Measurements from ENCODE around the gene VIP.
"Not testable (repeated sequence)": the region's sequence is repeated elsewhere in the genome, so short reads cannot be mapped to it uniquely, and the experiment has no call there.

Gene VIP

GRCh38 chr6:152750694-152751093 lies at the start of gene VIP:
Gene VIP (plus strand): TSS chr6:152750797. CDS start chr6:152752178, 1,381 bp downstream.
- DNase-seq = no peak

DNA sequence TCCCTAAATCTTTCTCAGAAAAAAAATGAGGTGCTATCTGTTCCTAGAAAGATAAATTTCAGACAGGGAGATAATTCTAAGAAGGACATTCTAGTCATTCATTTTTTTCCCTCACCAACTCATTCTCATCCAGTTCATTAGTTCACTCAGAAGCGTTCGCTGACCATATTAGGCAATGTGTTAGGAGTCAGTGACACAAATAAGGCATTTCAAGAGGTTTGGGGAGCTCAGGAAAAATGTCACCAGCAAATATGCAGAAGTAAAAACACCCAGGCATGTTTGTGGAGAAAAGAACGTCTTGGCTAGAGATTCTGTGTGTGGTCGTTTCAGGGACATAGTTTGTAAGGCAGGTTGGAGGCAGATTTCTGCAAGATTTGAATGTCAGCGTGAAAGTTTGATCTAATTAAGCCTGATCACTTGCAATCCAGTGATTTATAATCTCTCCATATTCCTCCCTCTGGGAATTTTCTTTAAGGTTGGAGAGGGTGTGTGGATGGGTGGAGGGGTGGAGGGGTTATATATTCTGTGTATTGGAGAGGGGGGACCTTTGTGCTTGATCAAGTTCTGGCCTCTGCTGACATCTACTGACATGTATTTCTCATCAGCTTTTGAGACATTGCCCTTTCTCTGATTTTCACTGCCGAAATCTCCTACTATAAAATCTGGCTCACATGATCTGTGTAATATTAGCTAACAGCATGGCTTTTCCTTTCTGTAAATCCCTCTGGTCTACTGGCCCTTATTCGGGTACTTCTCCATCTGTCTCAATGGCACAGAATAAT lies 49.3 kb upstream of the VIP start:
- no peak for DNase-seq

- no peak for DNase-seq
Measured at GRCh38 chr6:152701863-152702401, 48.7 kb upstream of the VIP start.

DNA sequence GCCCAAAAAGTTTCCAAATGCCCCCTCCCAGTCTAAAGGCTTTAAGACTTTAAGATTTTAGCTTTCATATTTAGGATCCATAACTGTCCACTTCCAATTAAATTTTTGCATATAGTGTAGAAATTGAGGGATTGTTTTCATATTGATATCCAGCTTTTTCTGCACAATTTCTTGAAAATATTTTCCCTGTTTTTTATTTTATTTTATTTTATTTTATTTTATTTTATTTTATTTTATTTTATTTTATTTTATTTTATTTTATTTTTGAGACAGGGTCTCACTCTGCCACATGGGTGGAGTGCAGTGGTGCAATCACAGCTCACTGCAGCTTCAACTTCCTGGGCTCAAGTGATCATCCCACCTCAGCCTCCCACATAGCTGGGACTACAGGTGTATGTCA lies 46.8 kb upstream of the VIP start:
- DNase-seq = not testable (repeated sequence)

- DNase-seq = no peak
Measured at GRCh38 chr6:152705327-152705726, 45.3 kb upstream of the VIP start.

DNA sequence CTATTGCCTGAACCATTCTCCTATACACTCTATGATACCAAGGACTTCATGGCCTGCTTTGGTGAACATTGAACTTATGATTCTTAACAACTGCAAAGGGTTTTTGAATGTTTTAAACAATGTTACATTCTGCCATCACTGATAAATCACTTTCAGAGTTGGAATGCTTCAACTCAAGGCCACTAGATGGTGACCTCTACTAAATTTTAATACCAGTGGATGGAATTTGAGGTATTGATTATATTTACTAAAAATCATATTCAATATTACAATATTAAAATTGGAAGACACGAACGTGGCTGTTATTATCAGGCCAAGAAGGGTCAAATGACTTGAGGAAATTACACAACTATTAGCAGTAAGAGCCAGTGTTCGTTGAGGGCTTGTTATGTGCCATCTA lies 34.3 kb upstream of the VIP start:
- DNase-seq = no peak

DNA sequence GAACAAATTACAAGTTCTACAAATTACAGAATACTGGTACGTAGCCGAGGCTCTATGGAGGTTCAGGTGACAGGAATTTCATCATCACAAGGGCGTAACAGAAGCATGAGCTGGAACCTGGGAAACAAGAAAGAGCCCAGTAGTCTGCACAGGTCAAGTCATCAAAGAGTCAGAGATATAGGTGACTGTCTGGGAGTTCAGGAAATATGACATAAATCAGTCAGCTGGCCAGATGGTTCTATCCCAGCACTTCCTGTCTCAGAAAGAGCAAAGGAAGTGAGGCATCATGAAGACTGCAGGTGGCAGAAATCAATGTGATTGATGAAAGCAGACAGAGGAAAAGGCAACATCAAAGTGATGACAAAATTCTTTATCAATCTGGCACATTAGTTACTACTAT lies 29.6 kb upstream of the VIP start:
- no peak for DNase-seq

DNA sequence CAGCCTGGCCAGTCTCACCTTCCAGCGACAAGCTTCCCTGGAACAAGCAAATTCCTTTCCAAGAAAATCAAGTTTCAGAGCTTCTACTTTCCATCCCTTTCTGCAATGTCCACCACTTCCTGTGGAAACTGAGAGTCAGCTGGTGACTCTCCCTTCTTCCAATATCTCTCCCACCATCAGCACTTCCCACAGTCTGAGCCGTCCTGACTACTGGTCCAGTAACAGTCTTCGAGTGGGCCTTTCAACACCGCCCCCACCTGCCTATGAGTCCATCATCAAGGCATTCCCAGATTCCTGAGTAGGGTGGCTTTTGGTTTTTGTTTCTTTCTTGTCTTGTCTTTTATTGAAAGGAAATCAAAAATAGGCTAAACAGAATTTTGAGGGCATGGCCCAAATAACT lies 28.6 kb upstream of the VIP start:
- DNase-seq = no peak

DNA sequence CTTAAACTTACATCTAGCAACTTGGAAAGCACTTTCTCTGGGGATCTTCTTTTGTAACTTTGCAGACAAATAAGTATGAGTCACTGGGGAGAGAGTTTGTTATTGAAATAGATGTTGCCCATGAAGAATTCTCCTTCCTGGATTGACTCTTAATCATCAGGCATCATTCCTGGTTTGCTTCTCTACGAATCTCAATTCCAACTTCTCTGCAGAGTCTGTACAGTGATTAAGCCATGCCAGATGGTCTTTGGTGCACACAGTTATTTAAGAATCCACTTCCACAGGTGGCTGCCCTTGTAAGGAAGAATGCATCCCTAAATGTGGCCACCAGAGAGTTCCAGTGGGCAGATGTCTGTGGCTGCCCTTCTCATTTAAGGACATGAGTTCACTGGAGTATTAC lies 27.2 kb upstream of the VIP start:
- no peak for DNase-seq

- DNase-seq = no peak
Measured at GRCh38 chr6:152726313-152726712, 24.3 kb upstream of the VIP start.

GRCh38 chr6:152727507-152727906 lies 23.1 kb upstream of the VIP start:
- DNase-seq = peak in 1 of 2 experiments; percentile 12

GRCh38 chr6:152734630-152735029 lies 16.0 kb upstream of the VIP start:
- no peak for DNase-seq

GRCh38 chr6:152736687-152737273 lies 13.8 kb upstream of the VIP start:
- DNase-seq = no peak

- DNase-seq = no peak
Measured at GRCh38 chr6:152745509-152746171, 5.0 kb upstream of the VIP start.

DNA sequence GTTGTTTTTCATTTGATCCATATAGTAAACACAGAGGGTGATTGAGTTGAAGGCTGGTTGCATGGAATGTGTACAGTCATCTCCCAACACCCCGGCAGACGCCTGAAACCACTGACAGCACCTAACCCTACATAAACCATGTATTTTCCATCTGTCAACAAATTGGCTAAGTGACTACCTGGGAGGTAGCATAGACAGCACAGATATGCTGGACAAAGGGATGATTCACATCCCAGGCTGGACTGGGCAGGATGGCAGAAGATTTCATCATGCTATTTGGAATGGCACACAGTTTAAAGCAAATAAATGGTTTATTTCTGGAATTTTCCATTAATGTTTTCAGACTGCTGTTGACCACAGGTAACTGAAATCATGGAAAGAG lies 4.4 kb upstream of the VIP start:
- no peak for DNase-seq

- DNase-seq = no peak
Measured at GRCh38 chr6:152748843-152749242, 1.8 kb upstream of the VIP start.

GRCh38 chr6:152749336-152749735 lies 1.3 kb upstream of the VIP start:
- no peak for DNase-seq

DNA sequence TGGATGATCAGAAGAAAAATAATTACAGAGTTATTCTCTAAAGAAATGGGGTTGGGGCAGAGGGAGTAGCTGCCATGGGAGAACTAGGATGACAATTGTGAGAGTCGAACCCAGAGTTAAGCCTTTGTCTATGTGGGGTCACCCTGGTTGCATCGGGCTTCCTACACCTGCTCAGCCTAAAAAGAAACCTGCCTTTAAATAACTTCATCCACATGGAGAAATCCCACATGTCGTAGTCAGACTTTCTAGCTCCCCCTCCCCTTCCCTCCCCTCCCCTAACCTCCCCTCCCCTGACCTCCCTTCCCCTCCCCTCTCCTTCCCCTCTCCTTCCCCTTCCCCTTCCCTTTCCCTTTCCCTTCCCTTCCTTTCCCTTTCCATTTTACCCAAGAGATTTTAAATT lies 14.7 kb downstream of the VIP start:
- no peak for DNase-seq

- no peak for DNase-seq
Measured at GRCh38 chr6:152769159-152769558, 18.6 kb downstream of the VIP start.

DNA sequence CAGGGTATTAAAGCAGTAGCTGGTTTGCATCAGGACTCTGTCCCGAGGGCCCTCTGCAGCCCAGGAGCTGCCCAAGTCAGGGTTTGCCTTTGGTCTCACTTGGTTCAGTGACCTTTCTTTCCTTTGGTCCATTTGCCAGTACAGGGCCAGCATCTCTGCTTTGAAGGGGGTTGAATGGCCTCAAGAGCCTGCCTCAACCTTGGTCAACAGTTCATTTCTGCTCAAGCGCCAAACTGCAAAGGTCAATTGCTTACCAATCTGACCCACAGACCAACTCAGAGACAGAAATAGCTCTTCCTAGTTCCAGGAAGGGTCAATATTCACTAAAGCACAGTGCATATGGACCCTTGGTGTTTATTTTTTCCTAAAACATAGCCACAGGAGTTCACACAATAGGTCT lies 19.4 kb downstream of the VIP start:
- DNase-seq = no peak

- DNase-seq = no peak
Measured at GRCh38 chr6:152771061-152771687, 20.6 kb downstream of the VIP start.

- no peak for DNase-seq
Measured at GRCh38 chr6:152775428-152775827, 24.8 kb downstream of the VIP start.

GRCh38 chr6:152776833-152777232 lies 26.2 kb downstream of the VIP start:
- no peak for DNase-seq

Measured in SHP77 (cell line).